ENCODE results near the gene SOD2.

DNA sequence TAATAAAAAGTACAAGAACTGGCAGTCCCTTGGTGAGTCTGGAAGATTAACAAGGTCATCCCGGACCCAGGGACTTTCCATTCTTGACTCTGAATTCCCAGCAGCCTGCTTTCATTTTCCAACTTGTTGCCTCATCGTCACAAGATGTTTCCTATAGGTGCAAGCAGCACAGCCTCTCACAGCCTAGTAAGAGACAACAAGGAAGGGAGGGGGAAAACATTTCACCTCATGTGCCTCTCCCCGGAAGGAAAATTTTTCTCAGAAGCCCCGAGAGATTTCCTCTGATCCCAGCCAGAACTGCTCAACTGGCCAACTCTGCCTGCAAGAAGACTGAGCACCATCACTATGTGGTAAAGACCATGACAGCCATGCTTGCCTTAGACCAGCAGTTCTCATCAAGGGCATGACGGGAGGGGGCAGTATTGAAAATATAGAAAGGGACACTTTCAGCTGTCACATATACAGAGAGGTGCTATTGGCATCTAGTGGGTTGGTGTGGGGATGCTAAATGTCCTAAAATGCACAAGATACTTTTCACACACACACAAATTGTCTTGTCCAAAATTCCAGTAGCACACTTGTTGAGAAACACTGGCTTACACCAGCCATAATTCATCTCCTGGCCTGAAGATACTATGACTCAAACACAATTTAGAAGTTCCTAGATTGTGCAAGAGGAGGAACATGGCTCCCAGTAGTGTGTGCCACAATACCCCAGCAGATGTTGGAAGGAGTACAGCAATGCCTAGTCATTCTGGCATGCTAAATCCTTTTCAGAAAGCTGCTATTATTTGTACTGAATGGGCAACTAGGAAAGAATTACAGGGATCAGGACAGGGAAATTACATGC lies 23.4 kb upstream of the SOD2 start:
- TF ChIP-seq CTCF (IDR thresholded peaks at IDR 0.05; ENCODE audit: low read depth, low read length) (no peak), EZH2phosphoT487 (IDR thresholded peaks at IDR 0.05; ENCODE audit: low read depth) (no peak)
